HEK293 (cell line): ENCODE measurements around the gene CSK.
A peak's percentile ranks its signal among the peaks of the same experiment; 100 is the strongest.

Experiments used
- AEBP2 ChIP-seq: fragments of 450-650 bp; formaldehyde crosslinking; IDR thresholded peaks from 2 replicates; pipeline ENCODE4 v1.5.1; 2016; ENCODE audit warnings: missing biosample characterization, missing genetic modification characterization, borderline replicate concordance
- GLIS1 ChIP-seq: fragments of 450-650 bp; formaldehyde crosslinking; IDR thresholded peaks from 2 replicates; pipeline ENCODE4 v1.5.1; 2016; ENCODE audit warnings: missing biosample characterization, missing genetic modification characterization
- GLIS2 ChIP-seq: fragments of 450-650 bp; formaldehyde crosslinking; IDR thresholded peaks from 2 replicates; pipeline ENCODE4 v1.5.1; 2016; ENCODE audit warnings: missing biosample characterization, missing genetic modification characterization
- HIC1 ChIP-seq: fragments of 450-650 bp; formaldehyde crosslinking; IDR thresholded peaks from 2 replicates; pipeline ENCODE4 v1.5.1; 2016; ENCODE audit warnings: missing biosample characterization, missing genetic modification characterization
- OVOL3 ChIP-seq: fragments of 450-650 bp; formaldehyde crosslinking; IDR thresholded peaks from 2 replicates; pipeline ENCODE4 v1.5.1; 2016; ENCODE audit warnings: missing biosample characterization, missing genetic modification characterization
- PATZ1 ChIP-seq: fragments of 450-650 bp; formaldehyde crosslinking; IDR thresholded peaks from 2 replicates; pipeline ENCODE4 v1.5.1; 2016; ENCODE audit warnings: missing biosample characterization, missing genetic modification characterization
- SCRT2 ChIP-seq: fragments of 450-650 bp; formaldehyde crosslinking; IDR thresholded peaks from 2 replicates; pipeline ENCODE4 v1.5.1; 2016; ENCODE audit warnings: missing biosample characterization, missing genetic modification characterization
- SP7 ChIP-seq: fragments of 450-650 bp; formaldehyde crosslinking; IDR thresholded peaks from 2 replicates; pipeline ENCODE4 v1.5.1; 2016; ENCODE audit warnings: missing biosample characterization, missing genetic modification characterization
- ZBTB17 ChIP-seq: fragments of 450-650 bp; formaldehyde crosslinking; IDR thresholded peaks from 2 replicates; pipeline ENCODE4 v1.5.1; 2016; ENCODE audit warnings: missing biosample characterization, missing genetic modification characterization
- ZEB2 ChIP-seq: fragments of 450-650 bp; formaldehyde crosslinking; IDR thresholded peaks from 2 replicates; pipeline ENCODE4 v1.5.1; 2016; ENCODE audit warnings: missing biosample characterization, missing genetic modification characterization
- ZNF169 ChIP-seq: fragments of 450-650 bp; formaldehyde crosslinking; IDR thresholded peaks from 2 replicates; pipeline ENCODE4 v1.5.1; 2016; ENCODE audit warnings: missing biosample characterization, missing genetic modification characterization
- ZNF274 ChIP-seq, 2 experiments: fragments of 200-500 bp in 1 of 2; fragments of 450-650 bp in 1 of 2; sonication (Bioruptor generic) in 1 of 2; formaldehyde crosslinking in 1 of 2; IDR thresholded peaks; 2 replicates each; pipeline versions ENCODE4 v1.5.1 to v1.6.1; 2014 to 2016; ENCODE audit warnings: borderline replicate concordance in 1 of 2, inconsistent platforms in 1 of 2, low read length in 1 of 2, missing biosample characterization in 1 of 2, missing genetic modification characterization in 1 of 2
- ZNF391 ChIP-seq: fragments of 450-650 bp; formaldehyde crosslinking; IDR thresholded peaks from 2 replicates; pipeline ENCODE4 v1.5.1; 2016; ENCODE audit warnings: low read depth, missing biosample characterization, missing genetic modification characterization, borderline replicate concordance
- ZNF600 ChIP-seq: fragments of 450-650 bp; formaldehyde crosslinking; IDR thresholded peaks from 2 replicates; pipeline ENCODE4 v1.5.1; 2016; ENCODE audit warnings: missing biosample characterization, missing genetic modification characterization
- ZNF629 ChIP-seq: fragments of 450-650 bp; formaldehyde crosslinking; IDR thresholded peaks from 2 replicates; pipeline ENCODE4 v1.5.1; 2017; ENCODE audit warnings: missing biosample characterization, missing genetic modification characterization
- ZNF704 ChIP-seq: fragments of 450-650 bp; formaldehyde crosslinking; IDR thresholded peaks from 2 replicates; pipeline ENCODE4 v1.5.1; 2016; ENCODE audit warnings: missing biosample characterization, missing genetic modification characterization
- ZNF843 ChIP-seq: fragments of 450-650 bp; formaldehyde crosslinking; IDR thresholded peaks from 2 replicates; pipeline ENCODE4 v1.5.1; 2016; ENCODE audit warnings: missing biosample characterization, missing genetic modification characterization
- TF ChIP-seq, protein P1 (sequence below): fragments of 450-650 bp; formaldehyde crosslinking; IDR thresholded peaks from 2 replicates; pipeline ENCODE4 v1.5.1; 2016; ENCODE audit warnings: missing biosample characterization, missing genetic modification characterization
- TF ChIP-seq, protein P2 (sequence below): fragments of 450-650 bp; formaldehyde crosslinking; IDR thresholded peaks from 2 replicates; pipeline ENCODE4 v1.5.1; 2016; ENCODE audit warnings: missing biosample characterization, missing genetic modification characterization

The CSK gene

GRCh38 chr15:74799856-74800558, 18.1 kb downstream of the CSK start (continued):
- TF ChIP-seq HIC1 (tag by site-specific recombination) = peak; percentile 81; the same call in 1 of the 2 replicates
- TF ChIP-seq AEBP2 (tag by site-specific recombination) = no peak
- TF ChIP-seq GLIS2 (tag by site-specific recombination) = 0 out of 2 replicates have a peak, but pooled peaks have one; percentile 12
- peak; percentile 97 for TF ChIP-seq PATZ1 (tag by site-specific recombination)
- TF ChIP-seq SCRT2 (tag by site-specific recombination) = peak; percentile 54
- TF ChIP-seq, protein P1, sequence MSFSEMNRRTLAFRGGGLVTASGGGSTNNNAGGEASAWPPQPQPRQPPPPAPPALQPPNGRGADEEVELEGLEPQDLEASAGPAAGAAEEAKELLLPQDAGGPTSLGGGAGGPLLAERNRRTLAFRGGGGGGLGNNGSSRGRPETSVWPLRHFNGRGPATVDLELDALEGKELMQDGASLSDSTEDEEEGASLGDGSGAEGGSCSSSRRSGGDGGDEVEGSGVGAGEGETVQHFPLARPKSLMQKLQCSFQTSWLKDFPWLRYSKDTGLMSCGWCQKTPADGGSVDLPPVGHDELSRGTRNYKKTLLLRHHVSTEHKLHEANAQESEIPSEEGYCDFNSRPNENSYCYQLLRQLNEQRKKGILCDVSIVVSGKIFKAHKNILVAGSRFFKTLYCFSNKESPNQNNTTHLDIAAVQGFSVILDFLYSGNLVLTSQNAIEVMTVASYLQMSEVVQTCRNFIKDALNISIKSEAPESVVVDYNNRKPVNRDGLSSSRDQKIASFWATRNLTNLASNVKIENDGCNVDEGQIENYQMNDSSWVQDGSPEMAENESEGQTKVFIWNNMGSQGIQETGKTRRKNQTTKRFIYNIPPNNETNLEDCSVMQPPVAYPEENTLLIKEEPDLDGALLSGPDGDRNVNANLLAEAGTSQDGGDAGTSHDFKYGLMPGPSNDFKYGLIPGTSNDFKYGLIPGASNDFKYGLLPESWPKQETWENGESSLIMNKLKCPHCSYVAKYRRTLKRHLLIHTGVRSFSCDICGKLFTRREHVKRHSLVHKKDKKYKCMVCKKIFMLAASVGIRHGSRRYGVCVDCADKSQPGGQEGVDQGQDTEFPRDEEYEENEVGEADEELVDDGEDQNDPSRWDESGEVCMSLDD = peak; percentile 82; the same call in 1 of the 2 replicates
- TF ChIP-seq ZNF600 (tag by site-specific recombination) = peak; percentile 45; the same call in 1 of the 2 replicates
- TF ChIP-seq ZBTB17 = peak; percentile 76
- peak; percentile 54; the same call in 1 of the 2 replicates for TF ChIP-seq ZNF391
- TF ChIP-seq ZEB2 = peak; percentile 45; the same call in 1 of the 2 replicates
- TF ChIP-seq, protein P2, sequence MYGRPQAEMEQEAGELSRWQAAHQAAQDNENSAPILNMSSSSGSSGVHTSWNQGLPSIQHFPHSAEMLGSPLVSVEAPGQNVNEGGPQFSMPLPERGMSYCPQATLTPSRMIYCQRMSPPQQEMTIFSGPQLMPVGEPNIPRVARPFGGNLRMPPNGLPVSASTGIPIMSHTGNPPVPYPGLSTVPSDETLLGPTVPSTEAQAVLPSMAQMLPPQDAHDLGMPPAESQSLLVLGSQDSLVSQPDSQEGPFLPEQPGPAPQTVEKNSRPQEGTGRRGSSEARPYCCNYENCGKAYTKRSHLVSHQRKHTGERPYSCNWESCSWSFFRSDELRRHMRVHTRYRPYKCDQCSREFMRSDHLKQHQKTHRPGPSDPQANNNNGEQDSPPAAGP = peak; percentile 93
- no peak for TF ChIP-seq OVOL3 (tag by site-specific recombination)
- no peak for TF ChIP-seq ZNF274 (IDR thresholded peaks at IDR 0.05; ENCODE audit: low read length)
- no peak for TF ChIP-seq ZNF274 (tag by site-specific recombination; IDR thresholded peaks at IDR 0.05; ENCODE audit: borderline replicate concordance)
- no peak for TF ChIP-seq ZNF704 (tag by site-specific recombination)
- peak; percentile 23; the same call in 1 of the 2 replicates for TF ChIP-seq GLIS1 (tag by site-specific recombination)
- peak; percentile 81 for TF ChIP-seq ZNF629 (tag by site-specific recombination)
- no peak; the same call in 1 of the 2 replicates for TF ChIP-seq ZNF843 (tag by site-specific recombination)
- peak; percentile 66 for TF ChIP-seq SP7 (tag by site-specific recombination)
- TF ChIP-seq ZNF169 = no peak
